ENCODE measurements around the gene TRAF1. TPM values are rescaled to one million over a fixed set of nuclear protein-coding genes. Genes with fewer than 3 reads are reported as not detected.

TRAF1 gene
- total RNA-seq, 1 experiment from 2014 or later: 1.7 TPM

GRCh38 chr9:120924698-120925534 lies 1.7 kb downstream of the TRAF1 start:
- BruUV-seq (replicated peaks): no TSS peak
- RAD21 ChIA-PET (ENCODE audit: low non-redundant PET in 1 of 2, low total read pairs in 2 of 2, uncharacterized antibody in 2 of 2, unreplicated experiment in 2 of 2): no interaction called here
- no peak overlapping the region for H3K4me2 ChIP-seq (ENCODE audit: low read length)

GRCh38 chr9:120923620-120924328 lies 2.8 kb downstream of the TRAF1 start:
- Histone ChIP-seq H3K9me3 (ENCODE audit: control insufficient read depth in 1 of 2, insufficient read depth in 1 of 2, low read depth in 1 of 2, low read length in 2 of 2) (no peaks in the 10 kb centered on the region), H3K79me2 (ENCODE audit: insufficient read depth, low read length) (no peaks in the 10 kb centered on the region), H3K36me3 (ENCODE audit: control insufficient read depth in 1 of 2, insufficient read depth in 2 of 2, low read length in 2 of 2) (no peaks in the 10 kb centered on the region), H3K27ac (ENCODE audit: low read depth, low read length) (no peak overlapping the region), H3K4me1 (ENCODE audit: control insufficient read depth in 1 of 2, insufficient read depth in 2 of 2, low read length in 2 of 2) (peaks cover 0 to 3% of the 10 kb centered on the region in 2 experiments; a peak in 1 of 4 replicates), H3K9me2 (ENCODE audit: insufficient read depth) (no peaks in the 10 kb centered on the region), H3K4me3 (replicated peaks in 1 of 2; ENCODE audit: low read depth in 1 of 2, low read length in 2 of 2) (no peak overlapping the region), H3K27me3 (ENCODE audit: insufficient read depth, low read length) (no peaks in the 10 kb centered on the region), H3K9ac (ENCODE audit: low read length) (no peak overlapping the region), H3K4me2 (ENCODE audit: low read length) (no peak overlapping the region), H2AFZ (ENCODE audit: low read depth, low read length, poor library complexity, severe bottlenecking) (no peak overlapping the region), H4K20me1 (ENCODE audit: insufficient read depth) (no peaks in the 10 kb centered on the region)
- CTCF ChIA-PET: interaction anchor here (0.7 kb wide), 1 partner anchor 168 kb away, joined by 3 read pairs; no protein-coding TSS in a partner anchor
- no TSS peak for BruUV-seq (replicated peaks)
- RAD21 ChIA-PET (ENCODE audit: low non-redundant PET in 1 of 2, low total read pairs in 2 of 2, uncharacterized antibody in 2 of 2, unreplicated experiment in 2 of 2): no interaction called here
- POLR2A ChIA-PET: no interaction called here
- DNase-seq (ENCODE audit: low read depth, low spot score): no peak
- intact Hi-C loops (cut with micrococcal nuclease): no loop called here
- no peak for ATAC-seq
- TF ChIP-seq CTCF (IDR thresholded peaks at IDR 0.05 in 2 of 3, conservative IDR thresholded peaks at IDR 0.05 in 1 of 3; ENCODE audit: borderline replicate concordance in 1 of 3, insufficient read depth in 1 of 3, low read depth in 2 of 3, low read length in 2 of 3): no peak
- no peak for TF ChIP-seq TCF7L2 (IDR thresholded peaks at IDR 0.05; ENCODE audit: borderline replicate concordance, extremely low read depth, insufficient read depth, insufficient read length)
- TF ChIP-seq CEBPB (IDR thresholded peaks at IDR 0.05; ENCODE audit: low read depth): no peak
- no peak for TF ChIP-seq SIN3A (IDR thresholded peaks at IDR 0.05; ENCODE audit: low read depth)
- no peak for TF ChIP-seq EGR1 (IDR thresholded peaks at IDR 0.05; ENCODE audit: low read depth)
- TF ChIP-seq SP1 (IDR thresholded peaks at IDR 0.05; ENCODE audit: low read depth): no peak
- no peak for TF ChIP-seq FOSL1 (IDR thresholded peaks at IDR 0.05; ENCODE audit: low read depth)
- no peak for TF ChIP-seq ATF3 (IDR thresholded peaks at IDR 0.05)
- TF ChIP-seq ELF1 (IDR thresholded peaks at IDR 0.05; ENCODE audit: borderline replicate concordance, low read depth): no peak

More at GRCh38 chr9:120924698-120925534, 1.7 kb downstream of the TRAF1 start:
- Histone ChIP-seq H3K4me1 (ENCODE audit: control insufficient read depth in 1 of 2, insufficient read depth in 2 of 2, low read length in 2 of 2) (peaks cover 0 to 8% of the 10 kb centered on the region in 2 experiments; a peak in 1 of 4 replicates), H3K79me2 (ENCODE audit: insufficient read depth, low read length) (no peaks in the 10 kb centered on the region), H3K9ac (ENCODE audit: low read length) (no peak overlapping the region), H2AFZ (ENCODE audit: low read depth, low read length, poor library complexity, severe bottlenecking) (no peak overlapping the region), H3K27me3 (ENCODE audit: insufficient read depth, low read length) (no peaks in the 10 kb centered on the region), H3K36me3 (ENCODE audit: control insufficient read depth in 1 of 2, insufficient read depth in 2 of 2, low read length in 2 of 2) (no peaks in the 10 kb centered on the region), H3K4me3 (replicated peaks in 1 of 2; ENCODE audit: low read depth in 1 of 2, low read length in 2 of 2) (no peak overlapping the region), H3K9me3 (ENCODE audit: control insufficient read depth in 1 of 2, insufficient read depth in 1 of 2, low read depth in 1 of 2, low read length in 2 of 2) (no peaks in the 10 kb centered on the region), H3K27ac (ENCODE audit: low read depth, low read length) (no peak overlapping the region), H3K9me2 (ENCODE audit: insufficient read depth) (no peaks in the 10 kb centered on the region), H4K20me1 (ENCODE audit: insufficient read depth) (no peaks in the 10 kb centered on the region)
- intact Hi-C loops (cut with micrococcal nuclease): no loop called here
- DNase-seq (ENCODE audit: low read depth, low spot score): no peak
- TF ChIP-seq CEBPB (IDR thresholded peaks at IDR 0.05; ENCODE audit: low read depth) (no peak), JUND (IDR thresholded peaks at IDR 0.05) (no peak), POLR2AphosphoS5 (IDR thresholded peaks at IDR 0.05; ENCODE audit: low read depth, low read length) (no peak), MAX (IDR thresholded peaks at IDR 0.05) (no peak)
- POLR2A ChIA-PET: no interaction called here
- CTCF ChIA-PET: interaction anchor here (1.5 kb wide), 1 partner anchor 168 kb away, joined by 3 read pairs; no protein-coding TSS in a partner anchor
- ATAC-seq: no peak
